ENCODE data around the gene SEC14L3.

DNA sequence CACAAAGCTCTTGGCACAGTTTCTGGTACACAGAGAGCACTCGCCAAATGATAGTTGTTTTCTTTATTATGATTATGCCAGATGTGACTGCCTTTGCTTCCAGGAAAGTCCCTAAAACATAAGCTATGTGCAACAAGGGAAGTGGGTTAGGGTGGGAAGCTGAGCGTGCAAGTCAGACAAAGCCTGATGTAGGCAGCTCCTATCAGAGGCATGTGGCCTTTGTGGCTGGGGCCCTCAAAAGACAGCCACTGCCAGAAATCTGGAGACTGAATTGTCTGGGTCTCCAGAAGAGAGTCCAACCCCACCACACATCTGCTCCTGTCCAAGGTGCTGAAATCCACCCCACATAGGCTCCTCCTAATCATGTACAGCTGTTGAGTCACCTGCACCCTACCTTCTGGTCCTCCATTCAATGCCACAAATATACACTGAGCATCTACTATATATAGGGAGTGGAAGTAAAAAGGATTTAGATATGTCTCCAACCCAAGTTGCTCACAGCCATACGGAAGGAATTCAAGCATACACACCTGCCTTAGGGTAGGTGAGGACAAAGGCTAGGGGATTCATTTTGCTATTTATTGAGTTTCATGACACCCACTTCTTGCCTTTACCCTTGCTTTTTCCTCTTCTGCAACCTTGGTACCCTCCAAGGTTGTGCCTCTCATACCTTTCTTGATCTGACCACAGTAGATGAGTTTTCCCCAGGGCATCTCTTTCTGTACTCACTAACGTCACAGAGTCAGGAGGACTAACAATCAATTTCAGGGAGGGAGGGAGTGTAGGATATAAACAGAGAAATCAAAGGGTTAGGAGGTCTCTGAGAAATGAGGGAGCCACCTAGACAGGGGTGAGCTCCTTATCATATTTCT, 12.4 kb downstream of the SEC14L3 start:
- TF ChIP-seq, protein P1, sequence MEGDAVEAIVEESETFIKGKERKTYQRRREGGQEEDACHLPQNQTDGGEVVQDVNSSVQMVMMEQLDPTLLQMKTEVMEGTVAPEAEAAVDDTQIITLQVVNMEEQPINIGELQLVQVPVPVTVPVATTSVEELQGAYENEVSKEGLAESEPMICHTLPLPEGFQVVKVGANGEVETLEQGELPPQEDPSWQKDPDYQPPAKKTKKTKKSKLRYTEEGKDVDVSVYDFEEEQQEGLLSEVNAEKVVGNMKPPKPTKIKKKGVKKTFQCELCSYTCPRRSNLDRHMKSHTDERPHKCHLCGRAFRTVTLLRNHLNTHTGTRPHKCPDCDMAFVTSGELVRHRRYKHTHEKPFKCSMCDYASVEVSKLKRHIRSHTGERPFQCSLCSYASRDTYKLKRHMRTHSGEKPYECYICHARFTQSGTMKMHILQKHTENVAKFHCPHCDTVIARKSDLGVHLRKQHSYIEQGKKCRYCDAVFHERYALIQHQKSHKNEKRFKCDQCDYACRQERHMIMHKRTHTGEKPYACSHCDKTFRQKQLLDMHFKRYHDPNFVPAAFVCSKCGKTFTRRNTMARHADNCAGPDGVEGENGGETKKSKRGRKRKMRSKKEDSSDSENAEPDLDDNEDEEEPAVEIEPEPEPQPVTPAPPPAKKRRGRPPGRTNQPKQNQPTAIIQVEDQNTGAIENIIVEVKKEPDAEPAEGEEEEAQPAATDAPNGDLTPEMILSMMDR (conservative IDR thresholded peaks at IDR 0.05; ENCODE audit: low read depth, low read length) = no peak
- TF ChIP-seq POLR2A (IDR thresholded peaks at IDR 0.05; ENCODE audit: low read depth, low read length) (no peak), RAD21 (IDR thresholded peaks at IDR 0.05; ENCODE audit: low read length) (no peak), CHD1 (IDR thresholded peaks at IDR 0.05; ENCODE audit: low read depth, low read length) (no peak), CEBPB (IDR thresholded peaks at IDR 0.05; ENCODE audit: low read depth, low read length) (no peak), RFX5 (IDR thresholded peaks at IDR 0.05; ENCODE audit: low read depth, low read length) (no peak), MXI1 (IDR thresholded peaks at IDR 0.05; ENCODE audit: borderline replicate concordance, low read depth, low read length) (no peak), MAFK (IDR thresholded peaks at IDR 0.05; ENCODE audit: low read depth, low read length) (no peak), MAZ (IDR thresholded peaks at IDR 0.05; ENCODE audit: borderline replicate concordance, low read depth, low read length) (no peak), SMC3 (IDR thresholded peaks at IDR 0.05; ENCODE audit: low read depth, low read length) (no peak), RCOR1 (IDR thresholded peaks at IDR 0.05; ENCODE audit: insufficient replicate concordance, low read length) (no peak)
- TF ChIP-seq, protein P2, sequence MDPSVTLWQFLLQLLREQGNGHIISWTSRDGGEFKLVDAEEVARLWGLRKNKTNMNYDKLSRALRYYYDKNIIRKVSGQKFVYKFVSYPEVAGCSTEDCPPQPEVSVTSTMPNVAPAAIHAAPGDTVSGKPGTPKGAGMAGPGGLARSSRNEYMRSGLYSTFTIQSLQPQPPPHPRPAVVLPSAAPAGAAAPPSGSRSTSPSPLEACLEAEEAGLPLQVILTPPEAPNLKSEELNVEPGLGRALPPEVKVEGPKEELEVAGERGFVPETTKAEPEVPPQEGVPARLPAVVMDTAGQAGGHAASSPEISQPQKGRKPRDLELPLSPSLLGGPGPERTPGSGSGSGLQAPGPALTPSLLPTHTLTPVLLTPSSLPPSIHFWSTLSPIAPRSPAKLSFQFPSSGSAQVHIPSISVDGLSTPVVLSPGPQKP (IDR thresholded peaks at IDR 0.05; ENCODE audit: borderline replicate concordance, low read depth, low read length) = no peak
- TF ChIP-seq, protein P3, sequence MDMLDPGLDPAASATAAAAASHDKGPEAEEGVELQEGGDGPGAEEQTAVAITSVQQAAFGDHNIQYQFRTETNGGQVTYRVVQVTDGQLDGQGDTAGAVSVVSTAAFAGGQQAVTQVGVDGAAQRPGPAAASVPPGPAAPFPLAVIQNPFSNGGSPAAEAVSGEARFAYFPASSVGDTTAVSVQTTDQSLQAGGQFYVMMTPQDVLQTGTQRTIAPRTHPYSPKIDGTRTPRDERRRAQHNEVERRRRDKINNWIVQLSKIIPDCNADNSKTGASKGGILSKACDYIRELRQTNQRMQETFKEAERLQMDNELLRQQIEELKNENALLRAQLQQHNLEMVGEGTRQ (IDR thresholded peaks at IDR 0.05; ENCODE audit: low read depth, low read length) = no peak
